ENCODE data around the gene AP1B1. TPM values are rescaled to one million over a fixed set of nuclear protein-coding genes. Genes with fewer than 3 reads are reported as not detected.
A peak's percentile ranks its signal among the peaks of the same experiment; 100 is the strongest.

Gene AP1B1
- total RNA-seq, 6 experiments from 2014 or later, result 89.1 to 101 (median 89.9) TPM

DNA sequence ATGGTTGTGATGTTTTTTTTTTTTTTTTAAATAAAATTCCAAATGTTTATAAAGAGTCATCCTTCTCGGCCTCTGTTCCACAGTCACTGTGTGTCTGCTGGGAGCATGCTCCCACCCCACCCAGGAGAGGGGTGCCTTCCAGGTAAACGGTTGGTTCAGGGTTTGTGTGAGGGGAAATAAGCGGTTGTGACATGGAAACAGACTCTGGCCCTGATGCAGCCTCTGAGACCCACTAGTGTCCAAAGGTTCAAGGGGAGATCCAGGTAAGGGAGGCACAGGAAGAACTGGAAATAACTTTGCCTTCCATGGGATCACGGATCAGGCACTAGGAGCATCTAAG lies 87.9 kb downstream of the AP1B1 start:
- Mint-ChIP-seq H3K27me3 (ENCODE audit: insufficient read depth) (peaks cover 9% of the 10 kb centered on the region), H3K4me1 (ENCODE audit: low read depth) (no peaks in the 10 kb centered on the region), H3K27ac (no peak overlapping the region), H3K4me3 (no peak overlapping the region), H3K36me3 (ENCODE audit: low read depth) (peaks cover 40% of the 10 kb centered on the region), H3K9me3 (no peaks in the 10 kb centered on the region)
- no peak for DNase-seq
- TF ChIP-seq, protein P1, sequence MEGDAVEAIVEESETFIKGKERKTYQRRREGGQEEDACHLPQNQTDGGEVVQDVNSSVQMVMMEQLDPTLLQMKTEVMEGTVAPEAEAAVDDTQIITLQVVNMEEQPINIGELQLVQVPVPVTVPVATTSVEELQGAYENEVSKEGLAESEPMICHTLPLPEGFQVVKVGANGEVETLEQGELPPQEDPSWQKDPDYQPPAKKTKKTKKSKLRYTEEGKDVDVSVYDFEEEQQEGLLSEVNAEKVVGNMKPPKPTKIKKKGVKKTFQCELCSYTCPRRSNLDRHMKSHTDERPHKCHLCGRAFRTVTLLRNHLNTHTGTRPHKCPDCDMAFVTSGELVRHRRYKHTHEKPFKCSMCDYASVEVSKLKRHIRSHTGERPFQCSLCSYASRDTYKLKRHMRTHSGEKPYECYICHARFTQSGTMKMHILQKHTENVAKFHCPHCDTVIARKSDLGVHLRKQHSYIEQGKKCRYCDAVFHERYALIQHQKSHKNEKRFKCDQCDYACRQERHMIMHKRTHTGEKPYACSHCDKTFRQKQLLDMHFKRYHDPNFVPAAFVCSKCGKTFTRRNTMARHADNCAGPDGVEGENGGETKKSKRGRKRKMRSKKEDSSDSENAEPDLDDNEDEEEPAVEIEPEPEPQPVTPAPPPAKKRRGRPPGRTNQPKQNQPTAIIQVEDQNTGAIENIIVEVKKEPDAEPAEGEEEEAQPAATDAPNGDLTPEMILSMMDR (IDR thresholded peaks at IDR 0.05), result no peak

DNA sequence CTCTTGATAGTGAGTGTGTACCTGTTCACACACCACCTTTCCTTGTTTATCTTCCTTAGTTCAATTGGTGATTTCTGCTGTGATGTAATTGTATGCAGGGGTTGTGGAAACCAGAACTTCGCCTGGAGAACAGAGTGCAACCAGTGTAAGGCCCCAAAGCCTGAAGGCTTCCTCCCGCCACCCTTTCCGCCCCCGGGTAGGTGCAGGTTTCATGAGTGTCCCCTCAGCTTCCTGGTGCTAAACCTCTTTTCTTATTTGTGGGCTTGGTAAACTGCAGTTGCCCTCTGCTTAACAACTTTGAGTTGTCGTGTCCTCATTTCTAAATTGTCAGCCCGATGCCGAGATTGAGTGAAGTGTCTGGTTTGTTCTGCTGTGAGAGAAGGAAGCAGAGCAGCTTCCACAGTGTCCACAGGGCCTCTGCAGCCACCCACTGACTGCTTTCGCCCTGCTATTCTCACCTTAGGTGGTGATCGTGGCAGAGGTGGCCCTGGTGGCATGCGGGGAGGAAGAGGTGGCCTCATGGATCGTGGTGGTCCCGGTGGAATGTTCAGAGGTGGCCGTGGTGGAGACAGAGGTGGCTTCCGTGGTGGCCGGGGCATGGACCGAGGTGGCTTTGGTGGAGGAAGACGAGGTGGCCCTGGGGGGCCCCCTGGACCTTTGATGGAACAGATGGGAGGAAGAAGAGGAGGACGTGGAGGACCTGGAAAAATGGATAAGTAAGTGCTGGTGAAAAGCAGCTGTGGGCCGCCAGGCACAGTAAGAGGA lies 89.1 kb downstream of the AP1B1 start:
- DNase-seq, result no peak
- peak overlapping the region; percentile 2; the same call in 1 of the 2 replicates for H3K27ac Mint-ChIP-seq
- no peaks in the 10 kb centered on the region for H3K4me1 Mint-ChIP-seq (ENCODE audit: low read depth)

DNA sequence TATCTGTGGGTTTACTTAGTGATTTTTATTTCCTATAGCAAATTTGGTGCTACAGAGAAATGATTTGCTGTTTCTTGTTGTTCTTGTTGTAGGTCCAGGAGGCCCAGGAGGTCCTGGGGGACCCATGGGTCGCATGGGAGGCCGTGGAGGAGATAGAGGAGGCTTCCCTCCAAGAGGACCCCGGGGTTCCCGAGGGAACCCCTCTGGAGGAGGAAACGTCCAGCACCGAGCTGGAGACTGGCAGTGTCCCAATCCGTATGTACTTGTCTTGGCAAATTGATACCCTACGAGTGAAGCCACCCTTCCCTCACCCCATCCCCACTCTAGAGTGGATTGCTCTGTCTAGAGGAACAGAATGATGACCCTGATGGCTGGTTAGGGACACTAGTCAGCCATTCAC lies 89.7 kb downstream of the AP1B1 start:
- Mint-ChIP-seq H3K36me3 (ENCODE audit: low read depth) (peaks cover 40% of the 10 kb centered on the region), H3K27ac (peak overlapping the region; percentile 26; the same call in 1 of the 2 replicates), H3K4me1 (ENCODE audit: low read depth) (no peaks in the 10 kb centered on the region), H3K9me3 (no peaks in the 10 kb centered on the region), H3K27me3 (ENCODE audit: insufficient read depth) (peaks cover 9% of the 10 kb centered on the region), H3K4me3 (no peak overlapping the region)
- no peak for DNase-seq
- TF ChIP-seq, protein P1 (IDR thresholded peaks at IDR 0.05), result no peak

More for the DNA sequence above, 89.1 kb downstream of the AP1B1 start:
- H3K27me3 Mint-ChIP-seq (ENCODE audit: insufficient read depth), result peaks cover 9% of the 10 kb centered on the region
- H3K4me3 Mint-ChIP-seq, result peak overlapping the region; percentile 17; the same call in 1 of the 2 replicates
- peaks cover 40% of the 10 kb centered on the region for H3K36me3 Mint-ChIP-seq (ENCODE audit: low read depth)
- TF ChIP-seq, protein P1 (IDR thresholded peaks at IDR 0.05), result no peak
- no peaks in the 10 kb centered on the region for H3K9me3 Mint-ChIP-seq

DNA sequence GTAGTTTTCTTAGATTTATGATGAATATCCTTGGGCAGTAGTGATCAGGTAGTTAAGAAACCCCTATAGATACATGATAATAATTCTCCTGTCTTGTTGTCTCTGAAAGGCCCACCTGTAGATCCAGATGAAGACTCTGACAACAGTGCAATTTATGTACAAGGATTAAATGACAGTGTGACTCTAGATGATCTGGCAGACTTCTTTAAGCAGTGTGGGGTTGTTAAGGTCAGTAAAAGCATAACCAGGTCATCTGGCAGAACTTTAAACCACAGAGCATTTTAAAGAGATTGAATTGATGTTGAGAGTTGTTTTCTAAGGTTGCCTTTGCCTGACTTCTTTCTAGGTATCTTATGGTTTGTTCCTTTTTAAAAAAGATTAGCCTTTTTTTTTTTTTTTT lies 96.0 kb downstream of the AP1B1 start:
- Mint-ChIP-seq H3K4me3 (no peak overlapping the region), H3K9me3 (no peaks in the 10 kb centered on the region), H3K36me3 (ENCODE audit: low read depth) (peaks cover 58% of the 10 kb centered on the region), H3K27ac (no peak overlapping the region), H3K4me1 (ENCODE audit: low read depth) (no peaks in the 10 kb centered on the region), H3K27me3 (ENCODE audit: insufficient read depth) (no peaks in the 10 kb centered on the region)
- DNase-seq, result no peak
- TF ChIP-seq, protein P1 (IDR thresholded peaks at IDR 0.05), result no peak

DNA sequence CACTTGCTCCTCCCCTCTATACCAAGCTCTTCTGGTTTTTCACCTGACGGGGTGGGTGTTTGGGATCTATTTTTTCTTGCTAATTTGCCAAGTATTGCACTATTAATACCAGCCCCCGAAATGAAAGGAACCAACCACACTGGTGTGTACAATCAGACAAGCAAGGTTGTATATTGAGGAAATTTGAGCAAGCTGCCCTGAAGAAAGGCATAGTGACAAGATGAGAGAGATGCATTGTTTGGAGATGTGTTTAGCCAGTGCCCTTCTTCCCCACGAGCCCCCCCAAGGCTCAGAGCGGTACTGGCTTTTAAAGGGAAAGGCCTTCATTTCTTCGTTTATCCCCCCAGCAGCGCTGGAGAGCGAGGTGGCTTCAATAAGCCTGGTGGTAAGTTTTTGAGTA lies 97.2 kb downstream of the AP1B1 start:
- Mint-ChIP-seq H3K9me3 (no peaks in the 10 kb centered on the region), H3K27ac (0 out of 2 replicates have a peak overlapping the region, but pooled peaks have one; percentile 4), H3K4me1 (ENCODE audit: low read depth) (no peaks in the 10 kb centered on the region), H3K27me3 (ENCODE audit: insufficient read depth) (no peaks in the 10 kb centered on the region), H3K4me3 (no peak overlapping the region), H3K36me3 (ENCODE audit: low read depth) (peaks cover 62% of the 10 kb centered on the region)
- TF ChIP-seq, protein P1 (IDR thresholded peaks at IDR 0.05), result no peak
- DNase-seq, result no peak
